GM12878 (cell line): ENCODE data around the gene USP12. TPM values are rescaled to one million over a fixed set of nuclear protein-coding genes. Genes with fewer than 3 reads are reported as not detected.

Source experiments
- ATAC-seq: fragments of 200-7000 bp; cut with Tn5 transposase; 3 replicates; pipeline ENCODE4 v1.9.1; 2020; ENCODE audit warnings: mild to moderate bottlenecking, moderate library complexity
- BruUV-seq: library from RNA; stranded (reverse); fragments of 400-500 nt; replicated peaks from 2 replicates; lab custom pipeline; 2021; lab: Mats Ljungman, UMichigan
- CTCF ChIA-PET: fragments of 300-600 bp; sonication (Branson Sonifier 250); formaldehyde crosslinking; extraction: SDS; loops from one replicate; lab custom pipeline; 2021; ENCODE audit warnings: inconsistent platforms; lab: Yijun Ruan, JAX
- POLR2A ChIA-PET: fragments of 350-600 bp; formaldehyde crosslinking; extraction: SDS; loops from one replicate; lab custom pipeline; 2021; ENCODE audit warnings: inconsistent platforms; lab: Charles Lee
- RAD21 ChIA-PET: fragments of 300-600 bp; sonication (Branson Sonifier 250); formaldehyde crosslinking; loops from one replicate; lab custom pipeline; 2023; ENCODE audit warnings: antibody characterized with exemption; ENCODE audit not compliant: unreplicated experiment; lab: Charles Lee
- SMC1A ChIA-PET: fragments of 300-600 bp; sonication (Branson Sonifier 250); formaldehyde crosslinking; loops from one replicate; lab custom pipeline; 2023; ENCODE audit not compliant: unreplicated experiment, uncharacterized antibody; lab: Charles Lee
- DNase-seq: peaks from one replicate; pipeline ENCODE4 v3.0.0-alpha.2; 2011; ENCODE audit warnings: low read depth, low spot score
- FAIRE-seq: peaks from 3 replicates; lab custom pipeline; 2011; peaks lifted over from hg19 to GRCh38; lab: Jason Lieb, UNC
- H2AFZ ChIP-seq: 2 replicates; pipeline ENCODE4 v1.6.0; 2011; ENCODE audit warnings: low read depth, low read length, control low read depth; ENCODE audit not compliant: control insufficient read depth
- H3K27ac ChIP-seq: 2 replicates; pipeline ENCODE4 v1.5.1; 2011; ENCODE audit warnings: control low read depth; ENCODE audit not compliant: control insufficient read depth, insufficient read depth
- H3K27me3 ChIP-seq, 2 experiments: replicated peaks in 1 of 2; 2 replicates each; pipeline versions ENCODE4 v1.6.0 to v1.6.1; 2011; ENCODE audit warnings: low read length in 1 of 2; ENCODE audit not compliant: control insufficient read depth in 2 of 2, insufficient read depth in 2 of 2
- H3K36me3 ChIP-seq, 2 experiments: 2 replicates each; pipeline ENCODE4 v1.5.1; 2011; ENCODE audit warnings: low read length in 1 of 2; ENCODE audit not compliant: control insufficient read depth in 2 of 2, insufficient read depth in 2 of 2
- H3K4me1 ChIP-seq: 2 replicates; pipeline ENCODE4 v1.6.1; 2011; ENCODE audit warnings: mild to moderate bottlenecking, low read length, moderate library complexity, mixed read lengths; ENCODE audit not compliant: control insufficient read depth, insufficient read depth
- H3K4me2 ChIP-seq: 2 replicates; pipeline ENCODE4 v1.6.0; 2011; ENCODE audit warnings: control low read depth; ENCODE audit not compliant: control insufficient read depth, insufficient read depth
- H3K4me3 ChIP-seq: fragments of 200-600 bp; sonication (generic); 2 replicates; pipeline ENCODE4 v1.5.1; 2016
- H3K79me2 ChIP-seq: 2 replicates; pipeline ENCODE4 v1.6.0; 2011; ENCODE audit warnings: low read length; ENCODE audit not compliant: control insufficient read depth, insufficient read depth
- H3K9ac ChIP-seq: 2 replicates; pipeline ENCODE4 v1.8.0; 2011; ENCODE audit warnings: low read length, control low read depth, mixed read lengths; ENCODE audit not compliant: control insufficient read depth, insufficient read depth
- H3K9me3 ChIP-seq: replicated peaks from 3 replicates; pipeline ENCODE4 v1.5.1; 2011; ENCODE audit warnings: mild to moderate bottlenecking, low read length; ENCODE audit not compliant: control insufficient read depth, insufficient read depth
- H4K20me1 ChIP-seq: 2 replicates; pipeline ENCODE4 v1.6.0; 2011; ENCODE audit not compliant: control insufficient read depth, insufficient read depth
- CHD4 ChIP-seq: fragments of 200-600 bp; sonication (generic); IDR thresholded peaks from 2 replicates; pipeline ENCODE4 v1.6.1; 2016; ENCODE audit warnings: mild to moderate bottlenecking
- MTA2 ChIP-seq: fragments of 450-650 bp; IDR thresholded peaks from 2 replicates; pipeline ENCODE4 v1.6.1; 2016; ENCODE audit warnings: low read depth, mild to moderate bottlenecking, moderate library complexity
- NFXL1 ChIP-seq: fragments of 450-650 bp; IDR thresholded peaks from 2 replicates; pipeline ENCODE4 v1.6.1; 2017; ENCODE audit warnings: antibody characterized with exemption, mild to moderate bottlenecking, borderline replicate concordance
- PAX8 ChIP-seq: fragments of 450-650 bp; IDR thresholded peaks from 2 replicates; pipeline ENCODE4 v1.6.1; 2017; ENCODE audit warnings: mild to moderate bottlenecking, moderate library complexity
- RCOR1 ChIP-seq: conservative IDR thresholded peaks from 2 replicates; pipeline ENCODE4 v1.6.1; 2012; ENCODE audit warnings: low read depth, low read length, improper control_type of control experiment
- SIX5 ChIP-seq: IDR thresholded peaks from 2 replicates; pipeline ENCODE4 v1.6.1; 2011; ENCODE audit warnings: mild to moderate bottlenecking, low read depth, low read length, moderate library complexity; ENCODE audit not compliant: severe bottlenecking
- SRF ChIP-seq, 2 experiments: IDR thresholded peaks; 2 replicates each; pipeline ENCODE4 v1.6.1; 2011; ENCODE audit warnings: low read depth in 2 of 2, low read length in 2 of 2, mild to moderate bottlenecking in 1 of 2, moderate library complexity in 1 of 2
- WRNIP1 ChIP-seq: IDR thresholded peaks from 2 replicates; pipeline ENCODE4 v1.6.1; 2011; ENCODE audit warnings: low read depth, low read length, improper control_type of control experiment, borderline replicate concordance
- ZNF207 ChIP-seq: fragments of 450-650 bp; IDR thresholded peaks from 2 replicates; pipeline ENCODE4 v1.6.1; 2014; ENCODE audit warnings: antibody characterized with exemption, mild to moderate bottlenecking, borderline replicate concordance
- WGBS: methylation state at CpG from one replicate; pipeline ENCODE4 v1.1.6; 2016; ENCODE audit warnings: low lambda C conversion rate; ENCODE audit not compliant: insufficient replicate concordance, insufficient coverage; ENCODE audit errors: missing lambda C conversion rate; 5-methylcytosine and 5-hydroxymethylcytosine counted together
- in situ Hi-C: fragments of 300-500 bp; cut with MboI; formaldehyde crosslinking; loops from 9 replicates; pipeline ENCODE4 v1.14.3; 2018; ENCODE audit warnings: mixed read lengths
- intact Hi-C: fragments of 100-400 bp; cut with micrococcal nuclease; formaldehyde crosslinking; loops from one replicate; pipeline ENCODE4 v1.14.2; 2022; ENCODE audit not compliant: unreplicated experiment
- polyA plus RNA-seq, 11 experiments: library from polyadenylated mRNA; depleted of rRNA in 4 of 11; unstranded in 6 of 11; stranded (reverse) in 5 of 11; fragments of >200 nt; fragmentation: Nextera tagmentation in 4 of 11; fragmentation: Illumina TruSeq in 1 of 11; extraction: Ambion mirVana in 4 of 11; extraction: Trizol in 1 of 11; gene quantifications; 1 replicate in 1 of 11; 2 replicates in 10 of 11; pipeline versions ENCODE4 v1.2.1 to v1.2.3, GENCODE V29; 2011 to 2016; ENCODE audit warnings: inconsistent platforms in 2 of 11, missing spikeins in 2 of 11, low read depth in 1 of 11
- total RNA-seq, 4 experiments: library from RNA; depleted of rRNA in 3 of 4; stranded (reverse); fragments of >200 nt in 3 of 4; fragmentation: Illumina TruSeq in 1 of 4; extraction: Trizol in 1 of 4; gene quantifications; 2 replicates each; pipeline versions ENCODE4 v1.2.1 to v1.2.3, GENCODE V29; 2013 to 2021
- TF ChIP-seq, protein P1 (sequence below): fragments of 450-650 bp; conservative IDR thresholded peaks from 2 replicates; pipeline ENCODE4 v1.6.1; 2017; ENCODE audit warnings: mild to moderate bottlenecking, moderate library complexity
- TF ChIP-seq, protein P2 (sequence below): fragments of 150-350 bp; IDR thresholded peaks from 2 replicates; pipeline ENCODE4 v1.6.1; 2016; ENCODE audit warnings: low read depth, low read length
- TF ChIP-seq, protein P3 (sequence below): fragments of 450-650 bp; IDR thresholded peaks from 2 replicates; pipeline ENCODE4 v1.6.1; 2016; ENCODE audit warnings: mild to moderate bottlenecking, moderate library complexity, borderline replicate concordance

The USP12 gene
- total and polyA plus RNA-seq, 10 of the 15 experiments (the other 5 are each of a cell fraction or from before 2014, with no cell fraction given) = 3.5 to 32.2 (median 24.6) TPM

DNA sequence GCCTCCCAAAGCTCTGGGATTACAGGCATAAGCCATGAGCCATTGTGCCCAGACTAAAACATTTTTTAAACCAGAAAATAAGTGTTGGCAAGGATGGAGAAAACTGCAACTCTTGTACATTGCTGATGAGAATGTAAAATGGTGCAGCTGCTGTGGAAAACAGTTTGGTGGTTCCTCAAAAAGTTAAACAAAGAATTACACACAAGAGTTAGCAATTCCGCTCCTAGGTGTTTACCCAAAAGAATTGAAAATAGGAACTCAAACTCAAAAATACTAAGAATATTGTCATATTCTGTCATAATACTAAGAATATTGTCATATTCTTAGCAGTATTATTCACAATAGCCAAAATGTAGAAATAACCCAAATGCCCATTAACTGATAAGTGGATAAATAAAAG is 39.7 kb upstream of the USP12 start:
- TF ChIP-seq, protein P1, sequence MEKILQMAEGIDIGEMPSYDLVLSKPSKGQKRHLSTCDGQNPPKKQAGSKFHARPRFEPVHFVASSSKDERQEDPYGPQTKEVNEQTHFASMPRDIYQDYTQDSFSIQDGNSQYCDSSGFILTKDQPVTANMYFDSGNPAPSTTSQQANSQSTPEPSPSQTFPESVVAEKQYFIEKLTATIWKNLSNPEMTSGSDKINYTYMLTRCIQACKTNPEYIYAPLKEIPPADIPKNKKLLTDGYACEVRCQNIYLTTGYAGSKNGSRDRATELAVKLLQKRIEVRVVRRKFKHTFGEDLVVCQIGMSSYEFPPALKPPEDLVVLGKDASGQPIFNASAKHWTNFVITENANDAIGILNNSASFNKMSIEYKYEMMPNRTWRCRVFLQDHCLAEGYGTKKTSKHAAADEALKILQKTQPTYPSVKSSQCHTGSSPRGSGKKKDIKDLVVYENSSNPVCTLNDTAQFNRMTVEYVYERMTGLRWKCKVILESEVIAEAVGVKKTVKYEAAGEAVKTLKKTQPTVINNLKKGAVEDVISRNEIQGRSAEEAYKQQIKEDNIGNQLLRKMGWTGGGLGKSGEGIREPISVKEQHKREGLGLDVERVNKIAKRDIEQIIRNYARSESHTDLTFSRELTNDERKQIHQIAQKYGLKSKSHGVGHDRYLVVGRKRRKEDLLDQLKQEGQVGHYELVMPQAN = no peak
- TF ChIP-seq, protein P2, sequence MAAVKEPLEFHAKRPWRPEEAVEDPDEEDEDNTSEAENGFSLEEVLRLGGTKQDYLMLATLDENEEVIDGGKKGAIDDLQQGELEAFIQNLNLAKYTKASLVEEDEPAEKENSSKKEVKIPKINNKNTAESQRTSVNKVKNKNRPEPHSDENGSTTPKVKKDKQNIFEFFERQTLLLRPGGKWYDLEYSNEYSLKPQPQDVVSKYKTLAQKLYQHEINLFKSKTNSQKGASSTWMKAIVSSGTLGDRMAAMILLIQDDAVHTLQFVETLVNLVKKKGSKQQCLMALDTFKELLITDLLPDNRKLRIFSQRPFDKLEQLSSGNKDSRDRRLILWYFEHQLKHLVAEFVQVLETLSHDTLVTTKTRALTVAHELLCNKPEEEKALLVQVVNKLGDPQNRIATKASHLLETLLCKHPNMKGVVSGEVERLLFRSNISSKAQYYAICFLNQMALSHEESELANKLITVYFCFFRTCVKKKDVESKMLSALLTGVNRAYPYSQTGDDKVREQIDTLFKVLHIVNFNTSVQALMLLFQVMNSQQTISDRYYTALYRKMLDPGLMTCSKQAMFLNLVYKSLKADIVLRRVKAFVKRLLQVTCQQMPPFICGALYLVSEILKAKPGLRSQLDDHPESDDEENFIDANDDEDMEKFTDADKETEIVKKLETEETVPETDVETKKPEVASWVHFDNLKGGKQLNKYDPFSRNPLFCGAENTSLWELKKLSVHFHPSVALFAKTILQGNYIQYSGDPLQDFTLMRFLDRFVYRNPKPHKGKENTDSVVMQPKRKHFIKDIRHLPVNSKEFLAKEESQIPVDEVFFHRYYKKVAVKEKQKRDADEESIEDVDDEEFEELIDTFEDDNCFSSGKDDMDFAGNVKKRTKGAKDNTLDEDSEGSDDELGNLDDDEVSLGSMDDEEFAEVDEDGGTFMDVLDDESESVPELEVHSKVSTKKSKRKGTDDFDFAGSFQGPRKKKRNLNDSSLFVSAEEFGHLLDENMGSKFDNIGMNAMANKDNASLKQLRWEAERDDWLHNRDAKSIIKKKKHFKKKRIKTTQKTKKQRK = no peak
- TF ChIP-seq SIX5 (no peak), SRF (IDR thresholded peaks at IDR 0.05; ENCODE audit: low read depth in 2 of 2, low read length in 2 of 2) (no peak), CHD4 (no peak), ZNF207 (no peak), MTA2 (no peak), WRNIP1 (no peak), RCOR1 (no peak), PAX8 (no peak), NFXL1 (no peak)
- TF ChIP-seq, protein P3, sequence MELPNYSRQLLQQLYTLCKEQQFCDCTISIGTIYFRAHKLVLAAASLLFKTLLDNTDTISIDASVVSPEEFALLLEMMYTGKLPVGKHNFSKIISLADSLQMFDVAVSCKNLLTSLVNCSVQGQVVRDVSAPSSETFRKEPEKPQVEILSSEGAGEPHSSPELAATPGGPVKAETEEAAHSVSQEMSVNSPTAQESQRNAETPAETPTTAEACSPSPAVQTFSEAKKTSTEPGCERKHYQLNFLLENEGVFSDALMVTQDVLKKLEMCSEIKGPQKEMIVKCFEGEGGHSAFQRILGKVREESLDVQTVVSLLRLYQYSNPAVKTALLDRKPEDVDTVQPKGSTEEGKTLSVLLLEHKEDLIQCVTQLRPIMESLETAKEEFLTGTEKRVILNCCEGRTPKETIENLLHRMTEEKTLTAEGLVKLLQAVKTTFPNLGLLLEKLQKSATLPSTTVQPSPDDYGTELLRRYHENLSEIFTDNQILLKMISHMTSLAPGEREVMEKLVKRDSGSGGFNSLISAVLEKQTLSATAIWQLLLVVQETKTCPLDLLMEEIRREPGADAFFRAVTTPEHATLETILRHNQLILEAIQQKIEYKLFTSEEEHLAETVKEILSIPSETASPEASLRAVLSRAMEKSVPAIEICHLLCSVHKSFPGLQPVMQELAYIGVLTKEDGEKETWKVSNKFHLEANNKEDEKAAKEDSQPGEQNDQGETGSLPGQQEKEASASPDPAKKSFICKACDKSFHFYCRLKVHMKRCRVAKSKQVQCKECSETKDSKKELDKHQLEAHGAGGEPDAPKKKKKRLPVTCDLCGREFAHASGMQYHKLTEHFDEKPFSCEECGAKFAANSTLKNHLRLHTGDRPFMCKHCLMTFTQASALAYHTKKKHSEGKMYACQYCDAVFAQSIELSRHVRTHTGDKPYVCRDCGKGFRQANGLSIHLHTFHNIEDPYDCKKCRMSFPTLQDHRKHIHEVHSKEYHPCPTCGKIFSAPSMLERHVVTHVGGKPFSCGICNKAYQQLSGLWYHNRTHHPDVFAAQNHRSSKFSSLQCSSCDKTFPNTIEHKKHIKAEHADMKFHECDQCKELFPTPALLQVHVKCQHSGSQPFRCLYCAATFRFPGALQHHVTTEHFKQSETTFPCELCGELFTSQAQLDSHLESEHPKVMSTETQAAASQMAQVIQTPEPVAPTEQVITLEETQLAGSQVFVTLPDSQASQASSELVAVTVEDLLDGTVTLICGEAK = no peak
- FAIRE-seq = no peak
- Histone ChIP-seq H3K4me2 (no peak overlapping the region), H3K27ac (no peak overlapping the region), H3K9ac (no peak overlapping the region), H3K79me2 (no peaks in the 10 kb centered on the region), H3K4me1 (no peaks in the 10 kb centered on the region), H4K20me1 (no peaks in the 10 kb centered on the region), H2AFZ (no peak overlapping the region), H3K4me3 (no peak overlapping the region), H3K27me3 (no peaks in the 10 kb centered on the region), H3K36me3 (no peaks in the 10 kb centered on the region), H3K9me3 (no peaks in the 10 kb centered on the region; the same call in 2 of the 3 replicates)
- ChIA-PET RAD21 (no interaction called here), POLR2A (no interaction called here), CTCF (interaction anchor here (1.1 kb wide), 1 partner anchor 59 kb away, joined by 4 read pairs; the partner anchor contains the start of gene RASL11A), SMC1A (interaction anchor here (1.6 kb wide), 1 partner anchor 15 kb away, joined by 3 read pairs; no protein-coding TSS in a partner anchor)
- WGBS = 96% methylated on average over 1 of the region's 1 CpG
- intact Hi-C loops = no loop called here
- no peak for ATAC-seq
- in situ Hi-C loops = no loop called here
- no peak for DNase-seq
- no TSS peak for BruUV-seq
